HEK293 (cell line): ENCODE data around the gene PJA2.

Source experiments
- CTCF ChIA-PET: fragments of 350-600 bp; formaldehyde crosslinking; extraction: SDS; loops from one replicate; lab custom pipeline; 2021; ENCODE audit warnings: antibody characterized with exemption; lab: Yijun Ruan, JAX
- POLR2A ChIA-PET: fragments of 300-600 bp; formaldehyde crosslinking; extraction: SDS; loops from one replicate; lab custom pipeline; 2020; ENCODE audit warnings: antibody characterized with exemption, inconsistent platforms; lab: Yijun Ruan, JAX
- H3K27ac ChIP-seq: fragments of 200-500 bp; sonication (Bioruptor generic); 2 replicates; pipeline ENCODE4 v1.5.1; 2014; ENCODE audit warnings: low read depth, low read length, control low read depth, inconsistent platforms; ENCODE audit errors: extremely low read depth
- H3K36me3 ChIP-seq, 2 experiments: fragments of 200-500 bp in 1 of 2; sonication (Bioruptor generic) in 1 of 2; 1 replicate in 1 of 2; 2 replicates in 1 of 2; pipeline ENCODE4 v1.5.1; 2014 to 2017; ENCODE audit warnings: inconsistent platforms in 2 of 2, low read length in 2 of 2; ENCODE audit not compliant: control insufficient read depth in 2 of 2, insufficient read depth in 1 of 2
- H3K4me1 ChIP-seq: fragments of 200-500 bp; sonication (Bioruptor generic); 2 replicates; pipeline ENCODE4 v1.5.1; 2014; ENCODE audit warnings: mild to moderate bottlenecking, low read length, inconsistent platforms; ENCODE audit not compliant: control insufficient read depth, insufficient read depth
- H3K4me3 ChIP-seq: 2 replicates; pipeline ENCODE4 v1.5.1; 2011; ENCODE audit warnings: low read depth, mild to moderate bottlenecking, control low read depth, low read length, moderate library complexity
- H3K9me3 ChIP-seq: fragments of 200-500 bp; sonication (Bioruptor generic); 2 replicates; pipeline ENCODE4 v1.5.1; 2014; ENCODE audit warnings: low read depth, low read length, inconsistent platforms; ENCODE audit not compliant: control insufficient read depth, insufficient read depth
- GLIS2 ChIP-seq: fragments of 450-650 bp; formaldehyde crosslinking; IDR thresholded peaks from 2 replicates; pipeline ENCODE4 v1.5.1; 2016; ENCODE audit warnings: missing biosample characterization, missing genetic modification characterization
- HOXA7 ChIP-seq: sonication (generic); formaldehyde crosslinking; IDR thresholded peaks from 2 replicates; pipeline ENCODE4 v1.8.1; 2022; ENCODE audit warnings: missing genetic modification reagents, borderline replicate concordance
- INSM2 ChIP-seq: fragments of 450-650 bp; formaldehyde crosslinking; IDR thresholded peaks from 2 replicates; pipeline ENCODE4 v1.5.1; 2016; ENCODE audit warnings: missing biosample characterization, missing genetic modification characterization
- MYNN ChIP-seq: fragments of 450-650 bp; formaldehyde crosslinking; IDR thresholded peaks from 2 replicates; pipeline ENCODE4 v1.5.1; 2016; ENCODE audit warnings: missing biosample characterization, missing genetic modification characterization, borderline replicate concordance
- OVOL3 ChIP-seq: fragments of 450-650 bp; formaldehyde crosslinking; IDR thresholded peaks from 2 replicates; pipeline ENCODE4 v1.5.1; 2016; ENCODE audit warnings: missing biosample characterization, missing genetic modification characterization
- PBX3 ChIP-seq: sonication (generic); formaldehyde crosslinking; IDR thresholded peaks from 2 replicates; pipeline ENCODE4 v1.8.1; 2022; ENCODE audit warnings: mild to moderate bottlenecking, moderate library complexity, missing genetic modification reagents
- RBAK ChIP-seq: fragments of 450-650 bp; formaldehyde crosslinking; IDR thresholded peaks from 2 replicates; pipeline ENCODE4 v1.5.1; 2016; ENCODE audit warnings: missing biosample characterization, missing genetic modification characterization
- SP2 ChIP-seq: fragments of 450-650 bp; formaldehyde crosslinking; IDR thresholded peaks from 2 replicates; pipeline ENCODE4 v1.5.1; 2016; ENCODE audit warnings: missing biosample characterization, missing genetic modification characterization
- ZBTB20 ChIP-seq: fragments of 450-650 bp; formaldehyde crosslinking; IDR thresholded peaks from 2 replicates; pipeline ENCODE4 v1.5.1; 2016; ENCODE audit warnings: missing biosample characterization, missing genetic modification characterization
- ZBTB44 ChIP-seq: fragments of 450-650 bp; IDR thresholded peaks from 2 replicates; pipeline ENCODE4 v1.5.1; 2018; ENCODE audit warnings: missing biosample characterization, mild to moderate bottlenecking, missing genetic modification characterization
- ZFHX2 ChIP-seq: fragments of 450-650 bp; formaldehyde crosslinking; conservative IDR thresholded peaks from 2 replicates; pipeline ENCODE4 v1.5.1; 2016; ENCODE audit warnings: missing biosample characterization, missing genetic modification characterization
- ZIC2 ChIP-seq: fragments of 450-650 bp; formaldehyde crosslinking; IDR thresholded peaks from 2 replicates; pipeline ENCODE4 v1.5.1; 2016; ENCODE audit warnings: missing biosample characterization, missing genetic modification characterization
- ZNF184 ChIP-seq: fragments of 450-650 bp; IDR thresholded peaks from 2 replicates; pipeline ENCODE4 v1.5.1; 2018; ENCODE audit warnings: missing biosample characterization, mild to moderate bottlenecking, missing genetic modification characterization
- ZNF280D ChIP-seq: fragments of 450-650 bp; formaldehyde crosslinking; IDR thresholded peaks from 2 replicates; pipeline ENCODE4 v1.5.1; 2016; ENCODE audit warnings: missing biosample characterization, missing genetic modification characterization
- ZNF341 ChIP-seq: fragments of 450-650 bp; formaldehyde crosslinking; IDR thresholded peaks from 2 replicates; pipeline ENCODE4; 2016; ENCODE audit warnings: low read depth, missing biosample characterization, missing genetic modification characterization
- ZNF501 ChIP-seq: fragments of 450-650 bp; formaldehyde crosslinking; IDR thresholded peaks from 2 replicates; pipeline ENCODE4 v1.5.1; 2016; ENCODE audit warnings: missing biosample characterization, missing genetic modification characterization
- ZNF530 ChIP-seq: fragments of 450-650 bp; formaldehyde crosslinking; IDR thresholded peaks from 2 replicates; pipeline ENCODE4 v1.5.1; 2016; ENCODE audit warnings: low read depth, missing biosample characterization, missing genetic modification characterization
- ZNF561 ChIP-seq: fragments of 450-650 bp; IDR thresholded peaks from 2 replicates; pipeline ENCODE4 v1.5.1; 2018; ENCODE audit warnings: missing biosample characterization, missing genetic modification characterization, borderline replicate concordance
- ZNF677 ChIP-seq: fragments of 450-650 bp; IDR thresholded peaks from 2 replicates; pipeline ENCODE4 v1.5.0; 2018; ENCODE audit warnings: missing biosample characterization, mild to moderate bottlenecking, missing genetic modification characterization, moderate library complexity
- ZNF692 ChIP-seq: fragments of 450-650 bp; formaldehyde crosslinking; IDR thresholded peaks from 2 replicates; pipeline ENCODE4 v1.5.1; 2016; ENCODE audit warnings: missing biosample characterization, missing genetic modification characterization
- ZNF701 ChIP-seq: fragments of 450-650 bp; formaldehyde crosslinking; IDR thresholded peaks from 2 replicates; pipeline ENCODE4 v1.5.1; 2016; ENCODE audit warnings: missing biosample characterization, missing genetic modification characterization
- ZNF747 ChIP-seq: fragments of 450-650 bp; formaldehyde crosslinking; IDR thresholded peaks from 2 replicates; pipeline ENCODE4 v1.5.1; 2016; ENCODE audit warnings: missing biosample characterization, missing genetic modification characterization
- ZXDB ChIP-seq: fragments of 450-650 bp; formaldehyde crosslinking; IDR thresholded peaks from 2 replicates; pipeline ENCODE4 v1.5.1; 2016; ENCODE audit warnings: missing biosample characterization, missing genetic modification characterization

Gene PJA2

GRCh38 chr5:109410389-109411148 lies 795 bp upstream of the PJA2 start (continued):
- TF ChIP-seq INSM2 (tag by site-specific recombination) (peak; percentile 76; the same call in 1 of the 2 replicates), ZNF501 (peak; percentile 63; the same call in 1 of the 2 replicates), ZNF677 (tag by site-specific recombination) (no peak), ZIC2 (tag by site-specific recombination) (no peak), ZBTB44 (tag by site-specific recombination) (0 out of 2 replicates have a peak, but pooled peaks have one; percentile 37), ZNF701 (tag by site-specific recombination) (no peak), ZNF280D (tag by site-specific recombination) (peak; percentile 43; the same call in 1 of the 2 replicates), SP2 (no peak), ZNF692 (peak; percentile 78; the same call in 1 of the 2 replicates), OVOL3 (tag by site-specific recombination) (no peak), HOXA7 (CRISPR knock-in tag) (no peak), RBAK (tag by site-specific recombination) (no peak), ZNF530 (tag by site-specific recombination) (no peak), ZNF184 (tag by site-specific recombination) (no peak), MYNN (tag by site-specific recombination) (peak; percentile 61), ZFHX2 (no peak)

GRCh38 chr5:109408991-109409843 lies 557 bp downstream of the PJA2 start:
- ChIA-PET POLR2A (interaction anchor here (0.7 to 1.5 kb wide), 4 partner anchors 15 to 682 kb away, joined by 3 to 11 read pairs (median 4); partner anchors contain the start of gene FER), CTCF (interaction anchor here (0.6 to 0.9 kb wide), 5 partner anchors 58 to 665 kb away, joined by 3 to 5 read pairs (median 3); no protein-coding TSS in a partner anchor)
- Histone ChIP-seq H3K4me1 (peaks cover 17% of the 10 kb centered on the region; the same call in 1 of the 2 replicates), H3K36me3 (no peaks in the 10 kb centered on the region), H3K9me3 (no peaks in the 10 kb centered on the region), H3K27ac (peak overlapping the region; percentile 91), H3K4me3 (peak overlapping the region; percentile 67)
- TF ChIP-seq ZNF747 (tag by site-specific recombination) = no peak
- peak; percentile 7; the same call in 1 of the 2 replicates for TF ChIP-seq ZNF341 (tag by site-specific recombination)
- TF ChIP-seq ZXDB (tag by site-specific recombination) = peak; percentile 45
- TF ChIP-seq ZNF561 (tag by site-specific recombination) = peak; percentile 34; the same call in 1 of the 2 replicates
- TF ChIP-seq GLIS2 (tag by site-specific recombination) = peak; percentile 98
- TF ChIP-seq ZBTB20 = peak; percentile 96
- no peak for TF ChIP-seq PBX3 (CRISPR knock-in tag)
